Measurements from ENCODE around the gene HAPSTR1.

Gene HAPSTR1

GRCh38 chr16:9095656-9096397, 4.4 kb downstream of the HAPSTR1 start:
- Histone ChIP-seq H3K4me3 (ENCODE audit: low read length) (no peak overlapping the region), H3K27me3 (ENCODE audit: control insufficient read depth, insufficient read depth, low read length) (no peaks in the 10 kb centered on the region), H3K36me3 (ENCODE audit: control insufficient read depth, insufficient read depth, low read length) (peaks cover 6% of the 10 kb centered on the region), H3K9me3 (ENCODE audit: control insufficient read depth, insufficient read depth, low read length) (no peaks in the 10 kb centered on the region), H3K27ac (ENCODE audit: low read length) (no peak overlapping the region), H3K4me1 (ENCODE audit: control insufficient read depth, insufficient read depth, low read length) (peaks cover 2% of the 10 kb centered on the region; the same call in 1 of the 2 replicates)
- 100% methylated on average over 1 of the region's 1 CpG for WGBS (ENCODE audit: insufficient coverage, insufficient read length)
- DNase-seq (ENCODE audit: low read depth, low spot score): no peak

- no CpG with 5 or more reads among the region's 2 CpGs for WGBS (ENCODE audit: insufficient coverage, insufficient read length)
- no peak for DNase-seq (ENCODE audit: low read depth, low spot score)
- Histone ChIP-seq H3K9me3 (ENCODE audit: control insufficient read depth, insufficient read depth, low read length) (no peaks in the 10 kb centered on the region), H3K27me3 (ENCODE audit: control insufficient read depth, insufficient read depth, low read length) (no peaks in the 10 kb centered on the region), H3K36me3 (ENCODE audit: control insufficient read depth, insufficient read depth, low read length) (peaks cover 6% of the 10 kb centered on the region), H3K4me1 (ENCODE audit: control insufficient read depth, insufficient read depth, low read length) (peaks cover 2% of the 10 kb centered on the region; the same call in 1 of the 2 replicates), H3K27ac (ENCODE audit: low read length) (no peak overlapping the region), H3K4me3 (ENCODE audit: low read length) (no peak overlapping the region)
These were observed 5.0 kb downstream of the HAPSTR1 start for GRCh38 chr16:9096416-9096952.

GRCh38 chr16:9097266-9098219, 6.1 kb downstream of the HAPSTR1 start:
- peaks cover 2% of the 10 kb centered on the region; the same call in 1 of the 2 replicates for H3K4me1 ChIP-seq (ENCODE audit: control insufficient read depth, insufficient read depth, low read length)
- no peaks in the 10 kb centered on the region for H3K27me3 ChIP-seq (ENCODE audit: control insufficient read depth, insufficient read depth, low read length)
- no peak for DNase-seq (ENCODE audit: low read depth, low spot score)
- peaks cover 8% of the 10 kb centered on the region for H3K36me3 ChIP-seq (ENCODE audit: control insufficient read depth, insufficient read depth, low read length)
- H3K9me3 ChIP-seq (ENCODE audit: control insufficient read depth, insufficient read depth, low read length): no peaks in the 10 kb centered on the region
- H3K4me3 ChIP-seq (ENCODE audit: low read length): no peak overlapping the region
- H3K27ac ChIP-seq (ENCODE audit: low read length): no peak overlapping the region
- no CpG with 5 or more reads among the region's 10 CpGs for WGBS (ENCODE audit: insufficient coverage, insufficient read length)

GRCh38 chr16:9098377-9099090, 7.1 kb downstream of the HAPSTR1 start:
- DNase-seq (ENCODE audit: low read depth, low spot score): no peak
- Histone ChIP-seq H3K4me3 (ENCODE audit: low read length) (no peak overlapping the region), H3K9me3 (ENCODE audit: control insufficient read depth, insufficient read depth, low read length) (no peaks in the 10 kb centered on the region), H3K4me1 (ENCODE audit: control insufficient read depth, insufficient read depth, low read length) (peaks cover 2% of the 10 kb centered on the region; the same call in 1 of the 2 replicates), H3K27me3 (ENCODE audit: control insufficient read depth, insufficient read depth, low read length) (no peaks in the 10 kb centered on the region), H3K36me3 (ENCODE audit: control insufficient read depth, insufficient read depth, low read length) (peaks cover 10% of the 10 kb centered on the region), H3K27ac (ENCODE audit: low read length) (no peak overlapping the region)
- WGBS (ENCODE audit: insufficient coverage, insufficient read length): no CpG with 5 or more reads among the region's 4 CpGs

GRCh38 chr16:9099131-9099625, 7.7 kb downstream of the HAPSTR1 start:
- H3K9me3 ChIP-seq (ENCODE audit: control insufficient read depth, insufficient read depth, low read length): no peaks in the 10 kb centered on the region
- H3K4me3 ChIP-seq (ENCODE audit: low read length): no peak overlapping the region
- DNase-seq (ENCODE audit: low read depth, low spot score): no peak
- no peaks in the 10 kb centered on the region for H3K27me3 ChIP-seq (ENCODE audit: control insufficient read depth, insufficient read depth, low read length)
- WGBS (ENCODE audit: insufficient coverage, insufficient read length): no CpG with 5 or more reads among the region's 5 CpGs
- no peak overlapping the region for H3K27ac ChIP-seq (ENCODE audit: low read length)
- H3K36me3 ChIP-seq (ENCODE audit: control insufficient read depth, insufficient read depth, low read length): peaks cover 16% of the 10 kb centered on the region
- peaks cover 2% of the 10 kb centered on the region; the same call in 1 of the 2 replicates for H3K4me1 ChIP-seq (ENCODE audit: control insufficient read depth, insufficient read depth, low read length)

- no peak for DNase-seq (ENCODE audit: low read depth, low spot score)
- no peaks in the 10 kb centered on the region for H3K9me3 ChIP-seq (ENCODE audit: control insufficient read depth, insufficient read depth, low read length)
- H3K36me3 ChIP-seq (ENCODE audit: control insufficient read depth, insufficient read depth, low read length): peaks cover 21% of the 10 kb centered on the region
- H3K27me3 ChIP-seq (ENCODE audit: control insufficient read depth, insufficient read depth, low read length): no peaks in the 10 kb centered on the region
- no CpG with 5 or more reads among the region's 2 CpGs for WGBS (ENCODE audit: insufficient coverage, insufficient read length)
- no peak overlapping the region for H3K27ac ChIP-seq (ENCODE audit: low read length)
- H3K4me3 ChIP-seq (ENCODE audit: low read length): no peak overlapping the region
- peaks cover 4% of the 10 kb centered on the region; the same call in 1 of the 2 replicates for H3K4me1 ChIP-seq (ENCODE audit: control insufficient read depth, insufficient read depth, low read length)
These were observed 10.9 kb downstream of the HAPSTR1 start for GRCh38 chr16:9102379-9102778.

GRCh38 chr16:9102943-9103342, 11.5 kb downstream of the HAPSTR1 start:
- peaks cover 17% of the 10 kb centered on the region for H3K36me3 ChIP-seq (ENCODE audit: control insufficient read depth, insufficient read depth, low read length)
- H3K4me3 ChIP-seq (ENCODE audit: low read length): no peak overlapping the region
- H3K9me3 ChIP-seq (ENCODE audit: control insufficient read depth, insufficient read depth, low read length): no peaks in the 10 kb centered on the region
- no CpG with 5 or more reads among the region's 13 CpGs for WGBS (ENCODE audit: insufficient coverage, insufficient read length)
- H3K27me3 ChIP-seq (ENCODE audit: control insufficient read depth, insufficient read depth, low read length): no peaks in the 10 kb centered on the region
- H3K27ac ChIP-seq (ENCODE audit: low read length): no peak overlapping the region
- H3K4me1 ChIP-seq (ENCODE audit: control insufficient read depth, insufficient read depth, low read length): peaks cover 4% of the 10 kb centered on the region; the same call in 1 of the 2 replicates
- no peak for DNase-seq (ENCODE audit: low read depth, low spot score)

- no CpG with 5 or more reads among the region's 3 CpGs for WGBS (ENCODE audit: insufficient coverage, insufficient read length)
- Histone ChIP-seq H3K9me3 (ENCODE audit: control insufficient read depth, insufficient read depth, low read length) (no peaks in the 10 kb centered on the region), H3K27me3 (ENCODE audit: control insufficient read depth, insufficient read depth, low read length) (no peaks in the 10 kb centered on the region), H3K27ac (ENCODE audit: low read length) (no peak overlapping the region), H3K36me3 (ENCODE audit: control insufficient read depth, insufficient read depth, low read length) (peaks cover 17% of the 10 kb centered on the region), H3K4me1 (ENCODE audit: control insufficient read depth, insufficient read depth, low read length) (peaks cover 4% of the 10 kb centered on the region; the same call in 1 of the 2 replicates), H3K4me3 (ENCODE audit: low read length) (no peak overlapping the region)
- no peak for DNase-seq (ENCODE audit: low read depth, low spot score)
These were observed 12.1 kb downstream of the HAPSTR1 start for GRCh38 chr16:9103546-9103945.

- Histone ChIP-seq H3K4me1 (ENCODE audit: control insufficient read depth, insufficient read depth, low read length) (peaks cover 5% of the 10 kb centered on the region; the same call in 1 of the 2 replicates), H3K27me3 (ENCODE audit: control insufficient read depth, insufficient read depth, low read length) (no peaks in the 10 kb centered on the region), H3K9me3 (ENCODE audit: control insufficient read depth, insufficient read depth, low read length) (no peaks in the 10 kb centered on the region), H3K27ac (ENCODE audit: low read length) (no peak overlapping the region), H3K4me3 (ENCODE audit: low read length) (no peak overlapping the region), H3K36me3 (ENCODE audit: control insufficient read depth, insufficient read depth, low read length) (peaks cover 17% of the 10 kb centered on the region)
- DNase-seq (ENCODE audit: low read depth, low spot score): no peak
These were observed 13.7 kb downstream of the HAPSTR1 start for GRCh38 chr16:9105189-9105588.

Data from iPS DF 6.9 (cell line).